Cortex of kidney (tissue), 1 donor: ENCODE measurements around the gene SUN1.
"Not testable (repeated sequence)": the region's sequence is repeated elsewhere in the genome, so short reads cannot be mapped to it uniquely, and the experiment has no call there.

Experiments used
- DNase-seq: peaks from one replicate; lab custom pipeline; 2025; lab: John Stamatoyannopoulos, UW

Gene SUN1

DNA sequence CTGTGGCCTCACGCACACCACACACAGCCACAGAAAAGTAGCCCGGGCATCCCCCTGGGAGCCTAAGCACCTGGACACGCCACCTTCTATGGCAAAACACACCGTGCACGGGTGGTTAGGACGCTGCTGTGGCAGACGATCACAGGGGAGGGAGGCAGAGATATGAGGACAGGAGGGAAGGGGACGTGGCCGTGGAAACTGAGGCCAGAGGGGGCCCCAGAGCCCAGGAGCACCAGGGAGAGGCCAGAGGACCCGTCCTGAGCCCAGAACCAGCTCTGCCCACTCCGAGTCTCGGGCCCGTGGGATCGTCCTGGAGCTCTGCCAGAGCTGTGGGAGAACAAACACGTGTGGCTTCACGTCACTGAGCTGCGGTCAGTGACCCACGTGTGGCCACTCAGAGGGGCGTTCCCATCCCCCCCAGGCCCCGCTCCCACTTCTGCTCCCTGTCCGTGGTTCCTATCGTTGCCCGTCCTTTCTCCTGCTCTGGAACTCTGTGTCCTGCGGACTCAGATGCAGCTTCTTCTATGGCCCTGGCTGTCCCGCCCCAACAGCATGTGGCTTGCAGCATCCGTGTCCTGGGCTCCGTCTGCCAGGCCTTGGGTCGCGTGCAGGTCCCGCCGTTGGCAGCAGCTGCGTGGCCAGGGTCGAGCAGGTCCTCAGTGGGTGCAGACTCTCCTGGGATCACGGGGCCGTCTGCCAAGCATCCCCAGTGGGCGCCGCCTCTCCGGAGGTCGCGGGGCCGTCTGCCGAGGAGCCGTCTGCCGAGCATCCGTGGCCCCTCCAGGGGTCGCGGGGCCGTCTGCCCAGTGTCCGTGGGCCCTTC is 75.1 kb downstream of the SUN1 start:
- DNase-seq = no peak

DNA sequence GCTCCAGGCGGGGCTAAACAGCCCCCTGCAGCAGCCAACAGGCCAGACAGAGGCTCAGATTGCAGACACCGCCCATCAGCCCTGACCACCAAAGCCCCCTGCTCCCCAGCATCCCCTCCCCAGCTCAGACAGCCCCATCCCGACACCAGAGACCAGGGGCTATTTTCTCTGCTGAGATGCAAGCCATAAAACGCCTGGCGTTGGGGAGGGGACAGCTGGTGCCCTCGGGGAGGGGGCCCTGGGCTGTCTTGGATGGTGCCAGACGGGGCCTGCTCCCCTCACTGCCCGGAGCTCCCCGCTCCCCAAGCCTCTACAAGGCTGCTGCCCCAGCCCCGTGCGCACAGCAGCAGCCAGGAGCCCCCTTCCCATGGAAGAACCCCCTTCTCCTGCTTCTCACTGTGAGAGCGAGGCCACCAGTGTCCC is 75.9 kb downstream of the SUN1 start:
- DNase-seq = no peak

DNA sequence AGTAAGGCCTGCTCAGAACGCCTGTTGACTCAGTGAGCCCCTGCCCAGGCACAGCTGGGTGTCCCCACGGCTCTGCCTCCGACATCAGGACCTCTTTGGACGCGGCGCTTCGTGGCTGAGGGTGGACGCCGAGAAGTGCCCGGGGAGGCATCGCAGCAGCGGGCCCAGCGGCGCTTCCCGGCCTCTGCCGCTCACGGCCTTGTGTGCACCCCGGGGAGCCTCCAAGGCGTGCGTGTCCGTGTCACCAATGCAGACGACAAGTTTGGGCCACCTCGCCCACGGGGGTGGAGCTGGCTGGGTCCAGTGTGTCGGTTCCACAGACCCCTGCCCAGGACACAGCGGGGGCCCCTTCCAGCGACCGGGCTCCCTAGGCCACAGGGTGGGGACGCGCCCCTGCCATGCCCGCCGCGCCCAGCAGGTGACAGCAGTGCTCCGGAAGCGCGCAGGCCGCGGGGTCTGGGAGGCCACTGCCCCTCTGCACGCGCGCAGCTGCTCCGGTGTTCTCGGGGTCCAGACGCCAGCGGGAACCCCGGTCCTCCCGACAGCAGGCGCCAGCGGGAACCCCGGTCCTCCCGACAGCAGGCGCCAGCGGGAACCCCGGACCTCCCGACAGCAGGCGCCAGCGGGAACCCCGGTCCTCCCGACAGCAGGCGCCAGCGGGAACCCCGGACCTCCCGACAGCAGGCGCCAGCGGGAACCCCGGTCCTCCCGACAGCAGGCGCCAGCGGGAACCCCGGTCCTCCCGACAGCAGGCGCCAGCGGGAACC is 76.5 kb downstream of the SUN1 start:
- not testable (repeated sequence) for DNase-seq

- no peak for DNase-seq
These were observed 77.4 kb downstream of the SUN1 start for GRCh38 chr7:909358-910329.

- DNase-seq = no peak
These were observed 78.2 kb downstream of the SUN1 start for GRCh38 chr7:910441-910861.

- no peak for DNase-seq
These were observed 78.7 kb downstream of the SUN1 start for GRCh38 chr7:910931-911431.

DNA sequence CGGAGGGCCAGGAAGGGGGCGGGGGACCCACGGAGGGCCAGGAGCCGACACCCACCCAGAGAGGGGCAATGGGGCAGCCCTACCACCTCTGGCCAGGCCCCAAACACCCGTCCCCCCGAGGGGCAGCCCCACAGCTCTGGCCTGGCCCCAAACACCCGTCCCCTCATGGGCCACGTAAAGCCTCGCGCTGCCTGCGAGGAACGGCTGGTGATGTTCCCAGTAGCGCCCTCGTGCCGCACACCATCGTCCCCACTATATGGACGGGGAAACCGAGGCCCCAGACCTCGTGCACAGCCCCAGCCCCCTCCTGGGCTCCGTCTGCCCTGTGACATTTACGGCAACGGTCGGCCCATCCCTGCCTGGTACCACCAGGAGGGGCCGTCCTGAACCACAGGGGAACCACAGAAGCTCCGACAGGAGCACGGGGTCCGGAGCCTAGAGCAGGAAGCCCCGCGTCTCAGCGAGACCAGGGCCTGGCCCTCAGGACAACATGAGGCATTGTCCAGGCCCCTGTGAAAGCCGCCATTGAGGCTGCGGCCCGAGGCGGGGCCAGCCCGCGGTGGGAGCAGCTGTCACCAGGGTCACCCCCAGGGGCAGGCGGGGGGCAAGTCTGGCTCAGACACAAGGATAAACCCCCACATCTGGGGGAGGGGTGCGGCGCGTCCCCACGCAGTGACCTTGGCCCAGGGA is 79.7 kb downstream of the SUN1 start:
- no peak for DNase-seq

DNA sequence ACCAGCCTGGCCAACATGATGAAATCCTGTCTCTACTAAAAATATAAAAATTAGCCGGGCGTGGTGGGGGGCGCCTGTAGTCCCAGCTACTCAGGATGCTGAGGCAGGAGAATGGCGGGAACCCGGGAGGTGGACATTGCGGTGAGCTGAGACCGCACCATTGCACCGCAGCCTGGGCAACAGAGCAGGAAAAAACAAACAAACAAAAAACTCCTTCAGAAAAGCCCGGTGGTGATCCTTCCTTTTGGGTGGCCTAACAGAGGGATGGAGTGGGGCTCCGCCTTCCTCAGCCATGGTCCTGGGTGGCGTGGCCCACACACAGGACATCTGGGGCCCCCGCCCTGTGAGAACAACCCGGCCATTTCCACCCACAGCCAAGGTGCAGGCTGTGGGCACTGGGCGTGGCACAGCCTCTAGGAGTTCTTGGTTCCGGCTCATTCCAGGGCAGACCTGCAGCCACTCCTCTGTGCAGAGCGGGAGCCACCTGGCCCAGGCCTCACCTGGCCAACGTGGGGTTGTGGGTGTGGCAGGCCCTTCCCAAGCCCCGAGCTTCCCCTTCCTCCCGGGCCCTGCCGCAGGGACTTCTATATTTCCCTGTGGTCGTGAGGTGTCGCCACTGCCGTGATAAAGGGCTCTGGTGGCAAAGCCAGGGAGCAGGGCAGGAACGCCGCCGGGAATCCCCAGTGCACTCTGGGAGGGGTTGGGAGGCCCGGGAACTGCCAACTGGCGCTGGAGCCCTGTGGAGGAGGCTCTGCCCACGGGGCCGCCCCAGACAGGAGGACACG is 81.7 kb downstream of the SUN1 start:
- no peak for DNase-seq

- no peak for DNase-seq
These were observed 82.4 kb downstream of the SUN1 start for GRCh38 chr7:914521-915194.

DNA sequence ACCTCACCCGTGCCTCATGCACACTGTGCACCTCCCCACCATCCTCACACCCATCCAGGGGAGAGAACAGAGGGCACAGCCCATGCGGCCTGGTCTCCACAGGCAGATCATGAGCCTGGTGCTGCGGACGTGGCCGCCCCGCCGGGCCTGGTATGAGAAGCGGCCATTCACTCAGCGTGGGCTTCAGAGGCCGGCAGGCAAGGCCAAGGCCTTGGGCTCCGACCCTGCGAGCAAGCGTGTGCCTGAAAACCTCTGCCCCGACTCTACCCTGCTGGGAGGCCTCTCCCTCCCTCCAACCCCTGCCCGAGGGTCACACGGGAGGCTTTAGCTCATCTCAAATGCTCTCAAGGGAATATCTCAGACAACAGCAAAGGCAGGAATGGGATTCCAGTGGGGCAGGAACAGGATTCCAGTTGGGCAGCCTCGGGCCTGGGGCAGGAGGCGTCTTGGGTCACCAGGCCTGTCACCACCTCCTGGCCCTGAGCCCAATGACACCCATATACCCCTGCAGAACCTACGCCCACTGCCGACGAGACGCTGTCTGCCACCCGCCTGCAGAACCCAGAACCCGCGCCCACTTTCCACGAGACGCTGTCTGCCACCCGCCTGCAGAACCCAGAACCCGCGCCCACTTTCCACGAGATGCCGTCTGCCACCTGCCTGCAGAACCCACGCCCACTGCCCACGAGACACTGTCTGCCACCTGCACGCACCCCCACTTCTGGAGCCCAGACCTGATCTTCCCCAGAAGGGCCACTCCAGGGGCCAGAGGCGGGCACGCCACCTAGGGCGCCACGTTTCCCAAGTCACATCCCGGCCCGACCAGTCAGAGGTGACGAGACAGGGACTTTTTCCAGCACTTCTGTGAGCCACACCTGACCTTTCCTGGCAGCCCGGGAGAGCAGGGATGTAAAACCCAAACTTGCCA is 83.3 kb downstream of the SUN1 start:
- DNase-seq = no peak

DNA sequence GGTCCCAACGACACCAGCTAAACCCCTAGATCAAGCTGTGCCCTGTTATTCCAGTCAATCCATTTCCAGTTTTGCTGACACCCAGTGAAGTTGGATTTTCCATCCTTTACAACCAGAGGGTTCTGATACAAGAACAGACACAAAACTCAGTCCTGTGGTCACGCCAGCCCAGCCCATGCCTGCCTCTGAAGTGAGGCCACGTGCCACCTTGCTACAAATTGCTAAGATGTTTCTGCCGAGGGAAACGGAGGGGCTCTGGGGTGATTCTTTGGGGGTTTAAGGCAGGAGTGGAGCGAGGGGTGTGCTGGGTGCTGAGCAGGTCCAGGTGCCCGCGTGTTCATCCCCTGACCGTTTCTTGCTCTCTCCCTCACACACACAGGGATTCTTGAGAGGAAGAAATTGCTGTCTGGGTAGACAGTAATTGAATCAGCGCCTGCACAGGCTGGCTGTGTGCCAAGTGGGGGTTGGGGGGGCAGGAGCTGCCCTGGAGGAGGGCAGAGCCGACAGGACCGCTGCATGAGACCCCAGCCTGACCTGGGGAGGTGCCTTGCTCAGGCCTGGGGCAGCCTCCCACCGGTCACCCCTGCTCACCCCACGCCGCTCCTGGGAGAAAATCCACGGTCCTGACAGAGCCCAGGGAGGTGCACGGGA is 84.1 kb downstream of the SUN1 start:
- DNase-seq = no peak

- DNase-seq = no peak
These were observed 85.2 kb downstream of the SUN1 start for GRCh38 chr7:917255-918117.

DNA sequence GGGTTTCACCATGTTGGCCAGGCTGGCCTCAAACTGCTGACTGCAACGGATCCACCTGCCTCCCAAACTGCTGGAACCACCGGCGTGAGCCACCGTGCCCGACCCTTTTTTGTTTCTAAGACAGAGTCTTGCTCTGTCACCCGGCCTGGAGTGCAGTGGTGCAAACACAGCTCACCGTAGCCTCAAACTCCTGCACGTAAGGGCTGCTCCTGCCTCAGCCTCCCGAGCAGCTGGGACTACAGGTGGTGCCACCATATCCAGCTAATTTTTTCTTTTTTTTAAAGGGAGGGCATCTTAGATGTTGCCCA is 85.8 kb downstream of the SUN1 start:
- no peak for DNase-seq

DNA sequence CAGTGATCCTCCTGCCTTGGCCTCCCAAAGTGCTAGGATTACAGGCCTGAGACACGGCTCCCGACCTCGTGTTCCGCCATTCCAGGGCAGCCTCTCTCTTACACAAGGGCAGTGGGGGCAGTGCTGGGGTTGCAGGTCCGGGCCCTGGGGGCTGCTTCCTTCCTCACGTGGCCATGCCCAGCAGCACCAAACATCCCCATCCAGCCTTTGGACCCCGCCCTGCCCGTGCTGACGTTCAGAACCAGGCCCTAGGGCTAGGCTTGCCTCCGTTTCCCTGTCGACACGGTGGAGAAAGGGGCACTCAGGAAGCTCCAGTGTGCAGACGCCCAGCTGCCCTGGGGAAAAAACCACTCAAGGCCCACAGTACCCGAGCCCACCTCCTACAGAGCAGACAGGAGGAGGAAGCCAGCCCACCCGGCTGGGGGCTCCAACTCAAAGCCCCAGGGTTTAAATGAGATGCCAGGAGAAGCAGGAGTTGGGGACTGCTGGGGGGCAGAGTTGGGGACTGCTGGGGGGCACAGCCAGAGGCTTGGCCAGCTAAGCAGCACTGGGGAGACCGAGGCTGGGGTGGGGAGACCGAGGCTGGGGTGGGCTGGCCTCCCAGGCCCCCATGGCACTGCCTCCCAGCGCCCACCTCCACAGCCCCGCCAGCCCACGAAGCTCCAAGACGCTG is 86.3 kb downstream of the SUN1 start:
- no peak for DNase-seq

DNA sequence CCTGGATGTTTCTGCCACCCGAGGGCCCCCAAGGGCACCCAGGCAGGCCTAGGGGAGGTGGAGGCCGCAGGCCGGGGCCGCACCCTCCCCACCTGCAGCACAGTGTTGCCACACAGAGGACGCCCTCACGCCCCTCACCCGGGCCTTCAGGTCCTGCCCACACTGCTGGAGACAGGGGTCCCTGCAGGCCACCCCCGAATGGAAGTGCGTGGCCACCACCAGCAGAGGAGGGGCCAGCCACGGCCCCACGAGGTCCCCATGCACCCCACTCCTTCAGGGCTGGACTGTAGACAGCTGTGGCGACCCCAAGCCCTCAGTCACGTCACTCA is 86.8 kb downstream of the SUN1 start:
- DNase-seq = no peak

DNA sequence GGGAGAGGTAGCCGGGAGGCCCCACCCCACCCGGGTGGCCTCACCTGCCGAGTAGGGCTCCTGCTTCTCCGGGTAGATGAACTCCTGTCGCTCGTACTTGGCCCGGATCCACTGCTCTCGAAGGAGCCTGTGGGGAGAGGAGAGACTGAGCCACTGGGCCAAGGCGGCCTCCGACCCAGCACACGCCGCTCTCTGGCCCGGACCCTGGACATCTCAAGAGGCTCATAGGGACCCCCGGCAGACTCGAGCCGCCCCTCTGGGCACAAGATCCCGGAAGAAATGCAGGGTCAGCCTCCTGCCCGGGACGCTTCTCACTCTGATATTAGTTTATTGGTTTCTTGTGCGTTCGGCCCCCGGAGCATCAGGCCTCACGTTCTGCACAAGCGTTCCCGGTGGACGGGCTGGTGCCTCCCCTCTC is 87.7 kb downstream of the SUN1 start:
- DNase-seq = no peak
